ENCODE data around the gene LMBR1L. TPM values are rescaled to one million over a fixed set of nuclear protein-coding genes. Genes with fewer than 3 reads are reported as not detected.
"Not testable (repeated sequence)": the region's sequence is repeated elsewhere in the genome, so short reads cannot be mapped to it uniquely, and the experiment has no call there.

The LMBR1L gene
- total RNA-seq, 3 donors from 2014 or later, result 37.6 to 73.0 (median 58.3) TPM

- H3K4me3 ChIP-seq, result peak overlapping the region; percentile 96 to 100 (median 97)
- H3K27ac ChIP-seq, result peak overlapping the region; percentile 98 to 100
- peaks cover 5 to 9% of the 10 kb centered on the region in 2 donors for H3K4me1 ChIP-seq
- no peaks in the 10 kb centered on the region for H3K27me3 ChIP-seq
- no peak for DNase-seq (ENCODE audit: low spot score in 2 of 2)
- TF ChIP-seq POLR2A (IDR thresholded peaks at IDR 0.05), result no peak
- TF ChIP-seq, protein P1, sequence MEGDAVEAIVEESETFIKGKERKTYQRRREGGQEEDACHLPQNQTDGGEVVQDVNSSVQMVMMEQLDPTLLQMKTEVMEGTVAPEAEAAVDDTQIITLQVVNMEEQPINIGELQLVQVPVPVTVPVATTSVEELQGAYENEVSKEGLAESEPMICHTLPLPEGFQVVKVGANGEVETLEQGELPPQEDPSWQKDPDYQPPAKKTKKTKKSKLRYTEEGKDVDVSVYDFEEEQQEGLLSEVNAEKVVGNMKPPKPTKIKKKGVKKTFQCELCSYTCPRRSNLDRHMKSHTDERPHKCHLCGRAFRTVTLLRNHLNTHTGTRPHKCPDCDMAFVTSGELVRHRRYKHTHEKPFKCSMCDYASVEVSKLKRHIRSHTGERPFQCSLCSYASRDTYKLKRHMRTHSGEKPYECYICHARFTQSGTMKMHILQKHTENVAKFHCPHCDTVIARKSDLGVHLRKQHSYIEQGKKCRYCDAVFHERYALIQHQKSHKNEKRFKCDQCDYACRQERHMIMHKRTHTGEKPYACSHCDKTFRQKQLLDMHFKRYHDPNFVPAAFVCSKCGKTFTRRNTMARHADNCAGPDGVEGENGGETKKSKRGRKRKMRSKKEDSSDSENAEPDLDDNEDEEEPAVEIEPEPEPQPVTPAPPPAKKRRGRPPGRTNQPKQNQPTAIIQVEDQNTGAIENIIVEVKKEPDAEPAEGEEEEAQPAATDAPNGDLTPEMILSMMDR (IDR thresholded peaks at IDR 0.05), result no peak
- no peak for TF ChIP-seq POLR2AphosphoS5 (IDR thresholded peaks at IDR 0.05)
- intact Hi-C loops (cut with DNase I; ENCODE audit: low total_unique reads), result loop anchor here (2.0 kb wide), 1 partner anchor 105 kb away; no protein-coding TSS in a partner anchor
- H3K9me3 ChIP-seq, result no peaks in the 10 kb centered on the region
- no peaks in the 10 kb centered on the region for H3K36me3 ChIP-seq
Observed at GRCh38 chr12:49129332-49130150, 18.9 kb upstream of the LMBR1L start.

DNA sequence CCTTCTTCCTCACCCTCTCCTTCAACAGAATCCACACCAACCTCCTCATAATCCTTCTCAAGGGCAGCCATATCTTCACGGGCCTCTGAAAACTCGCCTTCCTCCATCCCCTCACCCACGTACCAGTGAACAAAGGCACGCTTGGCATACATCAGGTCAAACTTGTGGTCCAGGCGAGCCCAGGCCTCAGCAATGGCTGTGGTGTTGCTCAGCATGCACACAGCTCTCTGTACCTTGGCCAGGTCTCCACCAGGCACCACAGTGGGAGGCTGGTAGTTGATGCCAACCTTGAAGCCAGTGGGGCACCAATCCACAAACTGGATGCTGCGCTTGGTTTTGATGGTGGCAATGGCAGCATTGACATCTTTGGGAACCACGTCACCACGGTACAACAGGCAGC, 17.3 kb upstream of the LMBR1L start:
- H3K4me1 ChIP-seq; H3K27me3 ChIP-seq; H3K36me3 ChIP-seq; H3K9me3 ChIP-seq; H3K27ac ChIP-seq; DNase-seq (ENCODE audit: low spot score in 2 of 2); H3K4me3 ChIP-seq; intact Hi-C loops (cut with DNase I; ENCODE audit: low total_unique reads): not testable (repeated sequence)

DNA sequence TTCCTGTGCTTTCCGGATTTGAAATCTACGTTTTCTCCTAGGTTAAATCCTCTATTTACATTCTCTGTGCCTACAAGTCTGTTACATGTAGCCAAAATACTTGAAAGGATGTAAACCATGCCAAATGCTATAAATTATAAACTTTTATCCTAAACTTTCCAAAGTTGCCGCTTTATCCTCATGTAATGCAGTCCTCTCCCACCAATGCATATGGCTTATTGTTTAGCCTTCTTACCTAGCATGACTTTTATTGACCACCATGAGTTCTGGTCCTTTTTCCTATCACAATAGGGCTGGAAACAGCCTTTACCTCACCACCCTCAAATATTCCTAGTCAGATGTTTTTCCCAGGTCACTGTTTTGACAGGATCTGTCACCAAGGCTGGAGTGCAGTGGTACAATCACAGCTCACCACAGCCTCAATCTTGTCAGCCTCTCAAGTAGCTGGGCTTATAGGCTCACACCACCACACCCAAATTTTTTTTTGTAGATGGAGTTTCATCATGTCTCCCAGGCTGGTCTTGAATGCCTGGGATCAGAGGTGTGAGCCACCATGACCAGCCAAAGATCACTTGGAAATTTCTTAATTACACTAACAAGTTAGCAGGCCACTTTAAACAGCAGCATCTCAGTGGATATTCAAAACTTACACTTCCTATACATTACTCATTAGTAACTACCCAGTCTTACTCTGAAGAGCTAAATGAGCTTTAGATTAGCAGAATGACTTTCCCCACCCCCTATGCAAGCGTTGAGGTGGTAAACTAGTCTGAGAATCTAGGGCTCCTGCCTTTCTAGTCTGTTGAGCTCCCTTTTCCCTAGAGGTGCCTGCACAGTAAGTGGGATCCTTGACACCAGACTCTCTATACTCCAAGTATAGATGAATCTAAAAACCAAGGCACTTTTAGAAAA, 16.5 kb upstream of the LMBR1L start:
- peaks cover 0 to 4% of the 10 kb centered on the region in 2 donors for H3K4me1 ChIP-seq
- TF ChIP-seq POLR2AphosphoS5 (IDR thresholded peaks at IDR 0.05) (no peak), POLR2A (IDR thresholded peaks at IDR 0.05) (no peak)
- TF ChIP-seq, protein P1 (IDR thresholded peaks at IDR 0.05), result no peak
- no peaks in the 10 kb centered on the region for H3K36me3 ChIP-seq
- no peak for DNase-seq (ENCODE audit: low spot score in 2 of 2)
- no peaks in the 10 kb centered on the region for H3K9me3 ChIP-seq
- H3K4me3 ChIP-seq, result no peak overlapping the region
- H3K27ac ChIP-seq, result no peak overlapping the region
- no peaks in the 10 kb centered on the region for H3K27me3 ChIP-seq
- intact Hi-C loops (cut with DNase I; ENCODE audit: low total_unique reads), result no loop called here

GRCh38 chr12:49121047-49121696, 10.5 kb upstream of the LMBR1L start:
- Histone ChIP-seq H3K4me1 (no peaks in the 10 kb centered on the region), H3K9me3 (no peaks in the 10 kb centered on the region), H3K36me3 (no peaks in the 10 kb centered on the region), H3K4me3 (no peak overlapping the region), H3K27me3 (no peaks in the 10 kb centered on the region), H3K27ac (no peak overlapping the region)
- intact Hi-C loops (cut with DNase I; ENCODE audit: low total_unique reads), result no loop called here
- no peak for DNase-seq (ENCODE audit: low spot score in 2 of 2)
- TF ChIP-seq POLR2A (IDR thresholded peaks at IDR 0.05), result no peak
- TF ChIP-seq, protein P1 (IDR thresholded peaks at IDR 0.05), result peak; percentile 6 to 58 (median 49)

DNA sequence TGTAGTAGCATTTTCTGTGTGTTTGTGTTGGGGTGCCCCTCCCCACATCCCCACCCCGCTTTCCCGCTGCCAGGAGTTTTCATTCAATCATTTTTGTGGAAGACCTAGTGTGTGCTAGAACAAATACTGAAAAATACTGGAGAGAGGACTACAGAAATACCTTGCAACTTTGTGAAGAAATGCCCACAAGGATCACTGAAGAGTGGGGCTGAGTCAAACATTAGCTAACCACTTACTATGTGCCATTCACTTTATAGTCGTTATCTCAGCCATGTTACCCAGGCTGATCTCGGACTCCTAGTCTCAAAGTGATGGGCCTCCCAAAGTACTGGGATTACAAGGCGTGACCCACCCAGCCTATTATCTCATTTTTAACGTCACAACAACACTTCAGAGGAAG, 559 bp upstream of the LMBR1L start:
- TF ChIP-seq, protein P1 (IDR thresholded peaks at IDR 0.05), result no peak
- TF ChIP-seq POLR2AphosphoS5 (IDR thresholded peaks at IDR 0.05) (no peak), POLR2A (IDR thresholded peaks at IDR 0.05) (no peak)
- Histone ChIP-seq H3K36me3 (no peaks in the 10 kb centered on the region), H3K9me3 (no peaks in the 10 kb centered on the region), H3K27ac (peak overlapping the region; percentile 94 to 96), H3K4me1 (peaks cover 0 to 17% of the 10 kb centered on the region in 2 donors), H3K27me3 (no peaks in the 10 kb centered on the region), H3K4me3 (peak overlapping the region; percentile 78 to 97 (median 95))
- no peak for DNase-seq (ENCODE audit: low spot score in 2 of 2)
- intact Hi-C loops (cut with DNase I; ENCODE audit: low total_unique reads), result no loop called here

Measured in breast epithelium (tissue), 4 donors.